ENCODE results near the gene MTUS2. TPM values are rescaled to one million over a fixed set of nuclear protein-coding genes. Genes with fewer than 3 reads are reported as not detected.

Gene MTUS2
- total RNA-seq, 1 donor from 2014 or later, result 5.1 TPM

DNA sequence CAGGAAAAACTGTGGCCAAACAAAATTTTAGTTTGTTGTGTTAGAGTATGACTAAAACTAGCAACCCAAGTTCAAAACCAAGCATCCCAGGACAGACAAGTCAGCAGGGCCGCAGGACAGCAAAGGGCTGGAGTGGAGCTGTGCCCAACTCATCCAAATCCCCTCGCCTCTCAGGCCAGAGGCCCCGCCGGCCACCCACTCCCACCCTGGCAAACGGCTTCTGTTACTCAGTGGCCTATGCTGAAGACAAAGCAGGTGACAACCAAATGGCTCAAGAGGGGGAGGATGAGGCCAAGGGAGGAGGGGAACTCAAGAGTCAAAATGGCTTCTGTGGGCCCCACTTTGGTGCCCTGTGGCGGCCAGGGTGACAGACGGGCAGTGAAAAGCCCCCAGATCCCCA, 705.6 kb downstream of the MTUS2 start:
- no peak for DNase-seq (ENCODE audit: low spot score)

DNA sequence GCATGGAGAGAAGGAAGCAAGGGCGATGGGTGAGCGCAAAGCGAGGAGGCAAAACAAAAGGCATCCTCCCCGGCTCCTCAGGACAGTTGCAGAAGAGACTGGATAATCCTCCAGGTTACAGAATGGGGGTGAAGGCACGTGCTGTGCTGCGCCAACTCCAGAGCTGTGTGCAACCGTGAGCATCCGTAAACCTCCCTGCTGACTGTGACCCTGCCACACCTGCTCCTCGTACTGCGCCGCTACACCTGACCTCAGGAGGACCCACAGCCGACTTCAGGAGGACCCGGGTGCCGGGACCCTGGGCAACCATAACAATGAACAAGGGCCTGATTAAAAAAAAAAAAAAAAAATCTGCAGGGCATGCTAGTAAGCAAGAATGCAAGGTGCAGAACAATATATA, 706.6 kb downstream of the MTUS2 start:
- no peak for DNase-seq (ENCODE audit: low spot score)

DNA sequence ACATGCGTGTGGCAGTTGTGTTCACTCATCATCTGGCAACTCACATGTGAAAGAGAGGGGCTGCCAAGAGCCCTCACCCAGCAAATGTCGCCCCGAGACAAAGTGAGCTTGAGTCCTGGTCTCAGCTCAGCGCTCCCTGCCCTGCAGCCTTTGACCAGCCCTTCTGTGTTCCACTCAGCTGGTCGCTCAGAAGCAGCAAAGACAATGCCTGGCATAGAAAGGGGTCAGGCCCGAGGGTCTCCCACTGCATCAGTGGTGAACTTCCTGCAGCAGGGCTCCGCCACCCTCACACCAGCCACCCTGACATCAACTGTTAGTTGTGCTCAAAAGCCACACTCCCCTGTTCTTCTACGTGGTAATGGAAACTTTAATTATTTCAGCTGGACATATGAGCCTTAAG, 707.4 kb downstream of the MTUS2 start:
- no peak for DNase-seq (ENCODE audit: low spot score)

DNA sequence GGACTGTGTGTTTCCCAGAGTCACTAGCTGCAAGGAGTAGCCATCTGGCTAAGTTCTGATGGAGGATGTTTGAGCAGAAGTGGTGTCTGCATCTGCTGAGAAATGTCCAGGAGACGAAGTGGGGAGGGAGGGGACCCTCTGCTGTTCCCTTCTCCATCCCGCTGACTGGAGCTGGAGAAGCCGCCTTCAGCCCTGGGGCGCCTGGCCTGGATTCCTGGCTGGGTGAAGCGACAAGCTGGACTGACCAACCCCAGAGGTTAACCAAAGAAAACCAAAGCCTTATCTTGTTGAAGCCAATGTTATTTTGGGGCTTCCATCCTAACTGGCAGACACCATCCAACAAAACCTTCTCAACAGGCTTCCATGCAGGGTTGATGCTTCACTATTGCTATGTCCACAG, 707.8 kb downstream of the MTUS2 start:
- no peak for DNase-seq (ENCODE audit: low spot score)

DNA sequence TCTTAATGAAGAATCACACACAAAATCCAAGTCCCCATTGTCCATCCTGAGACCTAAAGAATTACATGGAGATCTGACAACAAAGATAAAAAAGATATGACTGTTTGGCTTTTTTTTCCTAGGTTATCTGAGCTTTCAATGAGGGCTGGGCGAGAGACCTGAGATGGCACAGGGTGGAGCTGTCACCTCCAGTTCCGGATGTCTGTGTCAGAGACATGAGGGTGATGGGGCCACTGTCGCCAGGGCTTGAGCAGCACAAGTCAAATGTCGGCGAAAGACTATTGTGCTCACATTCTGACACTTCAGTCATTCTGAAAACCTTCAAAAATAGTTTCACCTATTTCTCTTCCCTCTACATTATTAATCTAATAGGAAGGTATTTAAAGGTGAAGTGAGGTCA, 709.6 kb downstream of the MTUS2 start:
- no peak for DNase-seq (ENCODE audit: low spot score)

DNA sequence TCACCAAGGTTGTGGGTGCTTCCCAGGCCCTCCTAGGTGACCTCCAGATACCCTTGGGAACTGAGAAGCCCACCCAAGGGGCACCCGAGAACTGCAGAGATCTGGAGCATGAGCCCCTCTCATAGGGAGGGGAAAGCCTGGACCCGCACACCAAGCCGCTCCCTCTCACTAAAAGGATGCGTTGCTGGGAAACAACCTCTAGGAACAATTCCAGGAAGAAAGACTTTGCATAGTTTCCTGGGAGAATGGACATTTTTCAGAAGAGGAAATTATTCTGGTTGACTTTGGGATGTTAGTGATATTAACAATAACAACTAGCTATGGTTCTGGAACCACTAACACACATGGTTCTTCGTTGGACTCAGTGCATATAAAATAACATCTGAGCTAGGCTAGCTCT, 710.8 kb downstream of the MTUS2 start:
- DNase-seq (ENCODE audit: low spot score), result no peak

DNA sequence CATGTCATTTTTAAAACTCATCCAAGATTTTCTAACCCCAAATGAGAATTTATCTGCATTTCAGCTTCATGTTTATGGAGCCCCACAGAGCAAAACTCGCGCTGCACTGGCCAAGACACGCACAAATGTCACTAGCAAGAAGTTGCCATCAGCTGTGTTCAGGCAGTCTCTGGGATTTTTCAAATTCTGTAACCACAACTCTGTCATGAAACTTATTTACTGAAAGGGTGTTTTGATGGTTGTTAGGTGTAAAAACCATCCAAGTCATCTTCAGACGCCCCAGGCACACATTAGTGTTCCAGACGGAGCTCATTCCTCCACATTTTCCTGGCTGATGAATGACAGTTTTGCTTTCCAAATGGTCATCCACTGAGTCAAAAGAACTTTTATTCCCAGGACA, 712.0 kb downstream of the MTUS2 start:
- DNase-seq (ENCODE audit: low spot score), result no peak

DNA sequence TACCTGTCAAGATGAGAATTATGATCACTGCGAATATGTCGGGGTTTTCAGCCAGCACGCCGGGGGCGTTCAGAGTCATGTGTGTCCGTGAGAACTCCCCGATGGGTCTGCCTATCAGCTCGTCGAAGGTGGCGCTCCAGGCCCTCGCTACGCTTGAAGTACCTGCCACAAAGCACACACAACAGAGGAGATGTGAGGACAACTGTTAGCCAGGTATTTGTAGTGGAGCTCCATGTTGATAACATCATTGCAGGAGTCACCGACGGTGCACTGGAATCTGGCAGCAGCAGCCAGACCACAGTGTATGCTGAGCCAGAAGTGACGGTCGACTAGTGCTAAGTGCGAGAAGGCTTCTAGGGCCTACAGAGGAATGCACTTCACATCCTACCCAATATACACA, 712.7 kb downstream of the MTUS2 start:
- no peak for DNase-seq (ENCODE audit: low spot score)

DNA sequence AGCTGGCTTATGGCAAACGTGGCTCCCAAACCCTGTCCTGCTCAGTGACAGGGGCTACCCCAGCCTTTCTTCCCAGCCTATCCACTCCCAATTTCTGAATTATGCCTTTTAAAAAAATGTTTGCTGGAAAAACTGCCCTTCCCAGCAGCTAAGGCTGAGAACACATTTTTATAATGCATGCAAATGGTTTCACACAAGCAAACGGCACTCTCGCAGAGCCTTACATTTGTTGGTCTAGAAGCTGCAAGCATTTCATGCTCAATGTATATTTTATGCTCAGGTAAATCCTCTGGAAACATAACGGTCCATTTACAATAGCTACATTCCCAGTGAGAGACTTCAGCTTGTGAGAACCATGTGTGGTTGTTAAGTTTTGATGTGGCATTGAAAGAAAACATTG, 713.9 kb downstream of the MTUS2 start:
- DNase-seq (ENCODE audit: low spot score), result no peak

DNA sequence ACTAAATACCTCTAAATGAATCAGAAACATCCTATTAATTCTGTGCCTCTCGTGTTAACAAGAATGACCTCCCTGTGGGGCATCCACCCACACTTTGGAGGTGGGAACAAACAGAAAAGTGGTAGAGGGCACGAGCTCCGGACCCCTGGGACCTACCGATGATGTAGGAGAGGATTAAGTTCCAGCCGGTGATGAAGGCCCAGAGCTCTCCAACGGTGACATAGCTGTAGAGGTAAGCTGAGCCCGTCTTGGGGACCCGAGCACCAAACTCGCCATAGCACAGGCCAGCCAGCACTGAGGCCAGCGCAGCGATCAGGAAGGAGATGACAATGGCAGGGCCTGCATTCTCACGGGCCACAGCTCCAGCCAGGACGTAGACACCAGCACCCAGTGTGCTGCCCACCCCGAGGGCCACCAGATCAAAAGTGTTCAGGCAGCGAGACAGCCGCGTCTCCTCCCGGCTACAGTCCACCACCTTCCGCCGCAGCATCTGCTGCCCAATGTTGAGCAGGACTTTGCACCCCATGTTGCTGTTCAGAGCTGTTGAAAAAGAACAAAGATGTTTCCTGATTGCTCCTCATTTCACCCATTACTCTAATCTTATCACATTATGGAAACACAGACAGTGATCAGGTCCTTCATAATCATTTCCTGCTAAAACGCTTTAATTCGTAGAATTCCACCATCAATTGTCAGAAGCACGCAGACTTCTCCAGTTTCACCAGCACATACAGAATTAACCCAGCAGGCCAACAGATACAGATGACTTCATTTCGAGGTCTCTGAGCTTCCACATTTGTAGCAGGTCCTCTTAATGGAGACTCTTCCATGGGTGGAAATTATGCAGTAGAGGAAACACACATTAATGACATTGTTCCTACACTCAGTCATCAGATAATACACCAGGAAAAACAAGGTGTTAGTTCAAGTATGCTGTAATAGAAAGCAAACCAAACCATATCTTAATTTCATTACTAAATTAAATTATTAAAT, 715.8 kb downstream of the MTUS2 start:
- DNase-seq (ENCODE audit: low spot score), result no peak

DNA sequence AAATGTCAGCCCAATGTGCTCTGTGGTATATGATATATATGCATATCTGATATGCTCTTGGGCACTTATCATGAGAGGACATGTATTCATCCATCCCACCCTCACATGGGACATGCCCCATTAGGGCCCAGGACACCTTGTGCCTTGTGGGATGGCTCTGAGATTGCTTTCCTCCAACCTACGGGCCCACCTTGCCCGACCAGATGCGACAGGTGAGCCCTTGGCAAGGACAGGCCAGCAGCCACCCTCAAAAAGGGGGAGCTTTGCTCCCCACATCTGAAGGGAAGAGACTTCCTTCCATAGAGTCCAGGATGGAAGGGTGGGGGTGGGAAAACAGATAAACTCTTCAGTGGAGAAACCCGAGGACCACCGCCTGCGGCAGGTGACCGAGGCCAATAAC, 716.7 kb downstream of the MTUS2 start:
- no peak for DNase-seq (ENCODE audit: low spot score)

DNA sequence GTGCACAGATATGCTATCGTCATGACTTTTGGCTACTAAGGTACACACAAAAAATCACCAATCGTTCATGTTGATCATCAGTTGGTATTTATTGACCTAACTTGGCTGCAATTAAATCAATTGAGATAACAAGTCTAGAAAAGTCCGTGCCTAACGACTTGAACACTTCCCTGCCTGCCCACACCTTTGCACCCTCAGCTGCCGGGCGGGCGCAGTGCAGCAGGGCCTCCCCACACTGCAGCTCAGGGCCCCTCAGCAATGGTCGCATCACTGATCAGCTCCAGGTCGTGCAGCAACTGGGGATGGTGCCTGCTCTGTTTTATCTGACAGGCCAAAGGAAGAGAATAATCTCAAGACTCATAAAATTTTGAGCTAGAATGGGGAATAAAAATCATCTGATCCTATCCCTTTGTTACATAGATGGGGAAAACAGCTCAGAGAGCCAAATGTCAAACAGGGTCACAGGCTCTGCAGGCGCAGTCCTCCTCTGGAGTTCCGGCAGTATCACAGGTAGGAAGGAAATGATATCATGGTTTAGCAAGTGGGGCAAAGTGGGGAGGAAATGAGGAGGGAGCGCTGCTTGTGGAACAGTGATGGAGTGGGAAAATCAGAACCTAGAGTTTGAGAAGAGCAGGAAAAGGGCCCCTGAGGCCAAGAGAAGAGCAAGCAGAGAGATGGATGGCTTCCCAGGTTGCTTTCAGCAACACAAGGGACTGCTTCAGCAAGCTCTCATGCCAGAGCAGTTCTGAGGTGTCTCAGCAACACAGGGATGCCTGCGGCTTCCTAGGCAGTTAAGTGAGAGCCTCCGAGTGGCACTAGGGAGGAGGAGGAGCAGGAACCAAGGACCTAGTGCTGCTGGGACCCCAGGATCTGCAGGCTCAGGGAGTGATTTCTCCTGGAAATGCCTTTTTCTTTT, 717.9 kb downstream of the MTUS2 start:
- no peak for DNase-seq (ENCODE audit: low spot score)

DNA sequence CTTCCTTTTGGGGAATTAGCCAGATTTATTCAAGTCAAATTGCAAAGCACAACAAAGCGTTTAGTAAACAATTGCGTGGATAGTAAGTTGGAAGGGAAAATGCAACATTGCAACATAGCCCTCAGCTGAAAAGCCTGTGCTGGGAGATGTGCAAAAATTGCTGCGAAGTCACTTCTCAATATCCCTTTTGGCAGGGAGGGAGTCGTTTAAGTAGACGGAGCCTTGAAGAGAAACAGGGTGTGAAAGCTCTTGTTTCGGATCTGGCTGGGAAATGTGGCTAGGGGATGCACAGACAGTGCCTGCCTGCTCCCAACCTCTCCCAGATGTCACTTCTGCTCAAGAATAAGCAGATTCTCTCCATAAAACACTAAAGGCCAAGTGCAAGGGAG, 718.5 kb downstream of the MTUS2 start:
- no peak for DNase-seq (ENCODE audit: low spot score)

DNA sequence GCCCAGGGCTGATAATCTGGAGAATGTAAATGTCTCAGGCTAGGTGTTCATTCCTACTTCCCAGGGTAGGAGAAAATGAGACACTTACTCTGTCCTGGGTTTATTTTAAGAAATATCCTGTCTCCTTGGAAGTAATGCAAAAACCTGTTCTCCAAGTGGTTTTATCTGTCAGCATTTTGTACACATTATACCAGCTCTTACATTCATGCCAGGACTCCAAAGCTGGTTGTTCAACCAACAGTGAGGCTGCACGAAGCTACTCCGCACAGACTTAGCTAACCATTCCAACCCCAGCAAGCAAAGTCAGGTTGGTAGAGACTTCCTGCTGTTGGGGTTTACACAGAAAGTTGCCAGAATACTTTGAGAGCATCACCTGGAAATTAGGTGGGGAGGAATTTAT, 719.7 kb downstream of the MTUS2 start:
- no peak for DNase-seq (ENCODE audit: low spot score)

DNA sequence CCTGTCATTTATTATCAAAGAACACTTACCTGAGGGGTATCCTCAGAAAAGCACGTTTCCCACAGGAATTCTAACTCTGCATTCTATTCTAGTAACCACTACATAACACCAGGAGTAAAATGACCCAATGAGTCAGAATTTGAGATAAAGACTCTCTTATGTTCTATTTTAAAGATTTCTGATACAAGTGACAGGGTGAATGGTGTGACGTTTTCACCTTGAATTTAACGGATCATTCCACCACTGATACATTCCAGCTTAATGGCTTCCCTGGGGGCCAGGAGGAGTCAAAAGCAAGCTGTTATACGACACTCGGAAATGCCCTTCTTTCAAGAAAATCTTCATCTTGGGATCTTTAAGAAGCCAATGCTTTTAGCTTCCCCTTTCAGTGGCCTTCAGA, 720.2 kb downstream of the MTUS2 start:
- no peak for DNase-seq (ENCODE audit: low spot score)

DNA sequence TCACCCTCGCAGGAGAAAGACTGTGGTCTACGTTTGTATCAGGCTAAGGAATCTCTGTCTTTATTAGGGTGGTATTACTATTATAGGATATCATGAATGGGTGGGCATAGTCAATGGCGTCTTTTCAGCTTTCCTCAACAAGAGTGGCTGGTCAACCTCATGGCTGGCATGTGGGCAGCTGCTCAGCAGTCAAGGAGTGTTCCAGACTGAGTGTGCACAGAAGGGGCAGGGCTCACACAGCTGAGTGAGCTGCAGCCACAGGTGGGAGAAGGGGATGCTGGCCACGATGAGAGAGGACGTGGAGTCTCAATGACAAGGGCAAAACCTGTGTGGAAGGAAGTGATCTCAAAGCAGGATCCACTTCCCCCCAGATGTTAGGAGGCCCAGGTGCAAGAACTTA, 720.7 kb downstream of the MTUS2 start:
- DNase-seq (ENCODE audit: low spot score), result no peak

DNA sequence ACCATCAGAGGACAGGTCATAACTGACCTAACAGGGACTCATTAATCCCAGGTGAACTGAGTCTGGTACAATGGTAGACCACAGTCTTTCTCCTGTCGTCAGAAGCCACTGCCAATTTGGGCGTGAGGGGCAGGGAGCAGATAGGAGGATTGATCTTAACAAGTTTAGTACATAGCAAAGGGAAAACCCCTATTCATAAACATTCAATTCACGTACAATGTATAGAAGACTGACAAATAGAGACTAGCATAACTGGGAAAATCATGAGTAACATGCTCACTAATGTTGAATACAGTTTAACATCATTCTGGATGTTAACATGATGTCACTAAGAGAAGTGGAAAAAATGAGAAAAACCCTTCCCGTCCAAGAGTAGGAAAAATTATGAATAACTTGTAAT, 721.3 kb downstream of the MTUS2 start:
- no peak for DNase-seq (ENCODE audit: low spot score)

DNA sequence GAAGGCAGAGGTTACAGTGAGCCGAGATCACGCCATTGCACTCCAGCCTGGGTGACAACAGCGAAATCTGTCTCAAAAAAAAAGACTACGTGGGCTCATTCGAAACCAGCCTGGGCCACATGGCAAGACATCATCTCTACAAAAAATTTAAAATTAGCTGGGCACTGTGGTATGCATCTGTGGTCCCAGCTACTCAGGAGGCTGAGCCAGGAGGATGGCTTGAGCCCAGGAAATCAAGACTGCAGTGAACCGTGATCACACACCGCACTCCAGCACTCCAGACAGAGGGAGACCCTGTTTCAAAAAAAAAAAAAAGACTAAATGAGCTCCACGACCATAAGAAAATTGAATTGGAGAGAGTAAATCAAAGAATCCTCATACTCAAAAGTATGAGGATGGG, 722.2 kb downstream of the MTUS2 start:
- no peak for DNase-seq (ENCODE audit: low spot score)

DNA sequence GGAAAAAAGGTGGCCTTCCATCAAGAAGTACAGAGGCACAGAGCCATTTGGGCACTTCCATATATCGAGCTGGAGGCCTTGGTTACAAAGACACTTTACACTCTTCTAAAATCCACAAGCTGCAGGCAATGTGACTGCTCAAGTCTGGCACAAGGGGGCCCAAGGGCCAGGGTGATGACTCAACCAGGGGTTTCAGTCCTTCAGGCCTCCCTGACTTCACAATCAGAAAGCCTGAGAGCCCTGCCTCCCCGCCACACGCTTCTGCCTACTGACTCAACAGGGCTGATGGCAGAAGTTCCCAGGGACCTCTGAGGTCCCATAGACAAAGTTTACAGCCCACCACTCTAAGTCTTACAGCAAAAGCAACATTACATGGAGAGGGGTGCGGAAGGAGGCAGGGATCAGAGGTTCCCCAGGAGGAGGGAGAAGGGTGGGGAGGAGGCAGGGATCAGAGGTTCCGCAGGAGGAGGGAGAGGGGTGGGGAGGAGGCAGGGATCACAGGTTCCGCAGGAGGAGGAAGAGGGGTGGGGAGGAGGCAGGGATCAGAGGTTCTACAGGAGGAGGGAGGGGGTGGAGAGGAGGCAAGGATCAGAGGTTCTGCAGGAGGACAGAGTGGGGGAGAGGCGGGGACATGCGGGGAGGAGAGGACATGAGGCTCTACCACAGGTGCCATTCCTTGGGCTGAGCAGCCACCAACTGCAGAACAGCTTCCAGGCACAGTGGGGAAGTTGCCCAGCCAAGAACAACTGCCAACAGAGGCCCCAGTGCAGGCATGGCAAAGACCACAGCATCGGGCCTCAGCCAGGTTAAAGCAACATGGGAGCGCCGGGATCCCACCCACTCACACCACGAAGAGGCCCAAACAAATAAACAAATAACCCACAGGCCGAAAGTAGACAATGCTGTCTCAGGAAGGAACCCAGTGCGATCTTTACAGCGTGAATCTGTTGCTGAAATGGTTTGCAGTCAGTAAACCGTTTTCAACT, 723.4 kb downstream of the MTUS2 start:
- no peak for DNase-seq (ENCODE audit: low spot score)

DNA sequence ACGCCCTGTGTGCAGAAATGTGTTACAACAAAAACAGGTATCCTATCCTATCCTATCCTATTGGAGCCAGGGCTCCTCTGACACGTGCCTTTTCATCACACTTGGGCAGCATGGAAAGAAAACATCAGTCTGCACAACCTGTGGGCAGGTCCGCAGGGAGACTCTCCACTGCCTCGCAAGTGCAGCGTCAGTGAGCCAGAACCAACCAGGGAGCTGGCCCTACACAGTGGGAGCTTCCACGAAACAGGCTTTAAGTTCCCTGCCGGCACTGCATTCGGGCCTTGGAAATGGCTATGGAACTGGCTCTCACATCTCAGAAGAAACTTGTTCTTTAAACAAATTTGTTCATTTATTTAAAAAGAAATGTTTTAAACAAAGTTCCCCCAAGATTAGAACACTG, 725.8 kb downstream of the MTUS2 start:
- no peak for DNase-seq (ENCODE audit: low spot score)

DNA sequence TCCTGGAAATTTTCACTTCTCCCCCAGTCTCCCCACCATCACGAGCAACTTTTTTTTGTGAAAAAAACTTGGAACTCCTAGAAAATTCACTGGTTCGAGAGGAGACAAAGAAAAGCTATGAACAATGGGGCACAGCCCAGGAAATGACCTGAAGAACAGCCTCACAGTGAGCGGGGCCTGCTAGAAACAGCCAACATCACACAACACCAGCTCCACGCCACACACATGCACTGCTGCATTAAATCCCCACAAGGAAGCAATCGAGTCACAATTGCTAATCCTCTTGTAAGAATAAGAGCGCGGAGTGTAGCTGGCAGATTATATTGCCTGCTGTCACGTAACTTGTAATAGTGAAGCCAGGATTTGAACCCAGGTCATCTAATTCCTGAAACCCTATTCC, 726.5 kb downstream of the MTUS2 start:
- DNase-seq (ENCODE audit: low spot score), result no peak

DNA sequence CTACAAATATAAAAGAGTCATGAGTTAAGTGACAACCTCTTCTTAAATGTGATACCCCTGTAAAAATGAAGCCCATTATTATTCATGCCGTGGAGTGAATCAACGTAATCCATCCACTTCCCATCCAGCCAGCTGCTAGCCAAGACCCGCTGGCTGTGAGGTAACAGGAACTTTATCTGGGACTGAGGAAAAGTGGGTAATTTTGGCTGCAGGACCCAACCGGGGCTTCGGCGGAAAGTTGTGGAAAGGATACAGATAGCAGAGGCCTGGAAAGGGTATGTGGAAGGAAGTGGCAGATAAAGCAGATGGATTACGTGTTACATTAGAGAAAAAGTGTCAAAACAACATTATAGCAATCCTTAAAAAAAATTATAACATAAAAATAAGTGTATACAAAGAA, 727.0 kb downstream of the MTUS2 start:
- DNase-seq (ENCODE audit: low spot score), result no peak
